ENCODE measurements around the gene TRIO. TPM values are rescaled to one million over a fixed set of nuclear protein-coding genes. Genes with fewer than 3 reads are reported as not detected.

Gene TRIO
- total RNA-seq, 4 donors from 2014 or later = 112 to 155 (median 145) TPM

GRCh38 chr5:14445576-14446290, 302.6 kb downstream of the TRIO start:
- peak overlapping the region; percentile 61 to 80 (median 70) for H3K27ac ChIP-seq (replicated peaks in 1 of 4)
- no peaks in the 10 kb centered on the region for H3K9me3 ChIP-seq
- peaks cover 0 to 8% (median 0%) of the 10 kb centered on the region in 4 donors for H3K36me3 ChIP-seq
- no peaks in the 10 kb centered on the region for H3K27me3 ChIP-seq
- peaks cover 58 to 83% (median 81%) of the 10 kb centered on the region in 4 donors for H3K4me1 ChIP-seq
- TF ChIP-seq POLR2A (IDR thresholded peaks at IDR 0.05; ENCODE audit: low read depth) (no peak), CTCF (IDR thresholded peaks at IDR 0.05) (no peak), POLR2AphosphoS5 (IDR thresholded peaks at IDR 0.05) (peak; percentile 45 to 49), EP300 (IDR thresholded peaks at IDR 0.05) (no peak)
- H3K4me3 ChIP-seq = peak overlapping the region; percentile 7 to 31 (median 23)
- DNase-seq (ENCODE audit: extremely low spot score) = no peak
- WGBS = 27% methylated on average over 15 of the region's 15 CpGs
- intact Hi-C loops (cut with DNase I) = no loop called here

- no peaks in the 10 kb centered on the region for H3K9me3 ChIP-seq
- no peak for DNase-seq (ENCODE audit: extremely low spot score)
- peaks cover 59 to 81% (median 77%) of the 10 kb centered on the region in 4 donors for H3K4me1 ChIP-seq
- no peak overlapping the region for H3K4me3 ChIP-seq
- 68% methylated on average over 16 of the region's 17 CpGs for WGBS
- no peak for TF ChIP-seq CTCF (IDR thresholded peaks at IDR 0.05)
- TF ChIP-seq POLR2A (IDR thresholded peaks at IDR 0.05; ENCODE audit: low read depth) = no peak
- TF ChIP-seq EP300 (IDR thresholded peaks at IDR 0.05) = no peak
- TF ChIP-seq POLR2AphosphoS5 (IDR thresholded peaks at IDR 0.05) = no peak
- intact Hi-C loops (cut with DNase I) = no loop called here
- no peaks in the 10 kb centered on the region for H3K27me3 ChIP-seq
- peak overlapping the region; percentile 58 to 77 (median 67) for H3K27ac ChIP-seq (replicated peaks in 1 of 4)
- peaks cover 0 to 6% (median 3%) of the 10 kb centered on the region in 4 donors for H3K36me3 ChIP-seq
These were observed 305.1 kb downstream of the TRIO start for GRCh38 chr5:14447958-14448911.

DNA sequence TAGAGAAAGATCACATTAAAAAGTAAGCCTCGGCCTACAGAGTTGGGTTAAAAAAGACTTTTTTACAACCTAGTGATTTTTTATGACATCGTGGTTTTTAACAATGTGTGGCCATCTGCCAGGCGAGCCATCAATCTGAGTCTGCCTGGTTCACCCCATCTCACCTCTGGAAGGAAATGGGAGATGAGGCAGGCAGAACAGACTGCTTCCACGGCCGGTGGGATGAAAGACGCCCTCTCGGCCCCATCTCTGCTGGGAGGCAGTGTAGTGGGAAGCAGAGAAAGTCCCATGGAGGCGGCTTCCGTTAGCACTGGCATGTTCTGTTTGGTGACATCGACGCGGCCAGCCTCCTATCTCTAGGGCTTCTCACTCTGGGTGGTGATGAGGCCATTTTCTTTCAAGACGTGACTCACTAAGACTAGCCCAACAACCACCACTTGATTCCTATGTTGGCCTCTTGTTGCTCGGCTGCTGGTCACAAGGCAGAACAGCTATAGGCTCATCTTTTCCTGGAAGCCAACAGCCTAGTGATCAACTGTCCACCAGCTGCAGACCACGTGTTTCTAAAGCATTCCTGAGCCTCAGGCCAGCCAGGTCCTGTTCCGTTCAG, 306.0 kb downstream of the TRIO start:
- Histone ChIP-seq H3K36me3 (peaks cover 0 to 11% (median 3%) of the 10 kb centered on the region in 4 donors), H3K9me3 (no peaks in the 10 kb centered on the region), H3K27me3 (no peaks in the 10 kb centered on the region), H3K4me3 (no peak overlapping the region), H3K27ac (replicated peaks in 1 of 4) (peak overlapping the region; percentile 58 to 77 (median 67)), H3K4me1 (peaks cover 57 to 82% (median 78%) of the 10 kb centered on the region in 4 donors)
- 51% methylated on average over 16 of the region's 16 CpGs for WGBS
- intact Hi-C loops (cut with DNase I) = no loop called here
- no peak for DNase-seq (ENCODE audit: extremely low spot score)
- TF ChIP-seq EP300 (IDR thresholded peaks at IDR 0.05) (no peak), POLR2A (IDR thresholded peaks at IDR 0.05; ENCODE audit: low read depth) (no peak), POLR2AphosphoS5 (IDR thresholded peaks at IDR 0.05) (peak in 1 of 2 donors; percentile 49)

- TF ChIP-seq POLR2A (IDR thresholded peaks at IDR 0.05; ENCODE audit: low read depth) (no peak), POLR2AphosphoS5 (IDR thresholded peaks at IDR 0.05) (peak in 1 of 2 donors; percentile 42), EP300 (IDR thresholded peaks at IDR 0.05) (no peak)
- Histone ChIP-seq H3K27me3 (no peaks in the 10 kb centered on the region), H3K36me3 (peaks cover 0 to 20% (median 7%) of the 10 kb centered on the region in 4 donors), H3K4me1 (peaks cover 53 to 73% (median 71%) of the 10 kb centered on the region in 4 donors), H3K9me3 (no peaks in the 10 kb centered on the region), H3K4me3 (no peak overlapping the region), H3K27ac (replicated peaks in 1 of 4) (peak overlapping the region; percentile 58 to 77 (median 67))
- intact Hi-C loops (cut with DNase I) = no loop called here
- WGBS = 62% methylated on average over 11 of the region's 11 CpGs
- DNase-seq (ENCODE audit: extremely low spot score) = no peak
These were observed 306.9 kb downstream of the TRIO start for GRCh38 chr5:14450018-14450524.

DNA sequence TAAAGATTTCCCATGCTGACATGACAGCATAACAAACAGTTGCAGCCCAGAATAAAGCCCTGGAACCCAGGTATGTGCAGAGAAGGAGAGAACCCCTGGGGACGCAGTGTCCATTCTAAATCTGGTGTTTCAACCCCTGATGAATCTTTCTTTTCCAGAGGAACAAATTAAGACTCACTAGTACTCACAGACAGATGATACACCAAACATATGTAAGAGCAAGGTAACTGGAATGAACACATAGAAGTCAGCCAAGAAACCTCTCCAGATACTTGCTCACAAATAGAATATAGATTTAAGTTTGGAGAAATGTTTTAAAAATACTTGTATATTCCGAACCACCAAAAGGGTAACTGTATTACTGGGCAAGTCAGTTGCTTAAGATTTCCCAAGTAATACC, 307.6 kb downstream of the TRIO start:
- WGBS = 87% methylated on average over 2 of the region's 2 CpGs
- Histone ChIP-seq H3K27ac (replicated peaks in 1 of 4) (peak overlapping the region; percentile 50 to 77 (median 67)), H3K36me3 (peaks cover 0 to 22% (median 10%) of the 10 kb centered on the region in 4 donors), H3K4me1 (peaks cover 47 to 66% (median 64%) of the 10 kb centered on the region in 4 donors), H3K4me3 (no peak overlapping the region), H3K27me3 (no peaks in the 10 kb centered on the region), H3K9me3 (no peaks in the 10 kb centered on the region)
- no peak for TF ChIP-seq CTCF (IDR thresholded peaks at IDR 0.05)
- no peak for TF ChIP-seq POLR2A (IDR thresholded peaks at IDR 0.05; ENCODE audit: low read depth)
- no peak for TF ChIP-seq EP300 (IDR thresholded peaks at IDR 0.05)
- no peak for TF ChIP-seq POLR2AphosphoS5 (IDR thresholded peaks at IDR 0.05)
- DNase-seq (ENCODE audit: extremely low spot score) = no peak
- intact Hi-C loops (cut with DNase I) = no loop called here
